Chondrocyte (in vitro differentiated cells): ENCODE results near the gene AP3B2. TPM values are rescaled to one million over a fixed set of nuclear protein-coding genes. Genes with fewer than 3 reads are reported as not detected.

Experiments used
- DNase-seq: peaks from one replicate; pipeline ENCODE4 v3.0.0; 2021; ENCODE audit warnings: mixed read lengths, low spot score
- H3K27ac Mint-ChIP-seq: one replicate; pipeline ENCODE4 v1.8.0; 2021; ENCODE audit warnings: mild to moderate bottlenecking, moderate library complexity, mixed read lengths; ENCODE audit not compliant: unreplicated experiment
- H3K27me3 Mint-ChIP-seq: 2 replicates; pipeline ENCODE4 v1.8.0; 2021; ENCODE audit warnings: low read depth, mixed read lengths
- H3K36me3 Mint-ChIP-seq: 2 replicates; pipeline ENCODE4 v1.8.0; 2021; ENCODE audit warnings: low read depth, mixed read lengths
- H3K4me1 Mint-ChIP-seq: 2 replicates; pipeline ENCODE4 v1.8.0; 2021; ENCODE audit warnings: low read depth, mild to moderate bottlenecking, mixed read lengths
- H3K4me3 Mint-ChIP-seq: one replicate; pipeline ENCODE4 v1.8.0; 2021; ENCODE audit warnings: mild to moderate bottlenecking, moderate library complexity, mixed read lengths; ENCODE audit not compliant: unreplicated experiment
- H3K9me3 Mint-ChIP-seq: 2 replicates; pipeline ENCODE4 v1.8.0; 2021; ENCODE audit warnings: low read depth, mixed read lengths
- total RNA-seq: library from RNA; stranded (reverse); gene quantifications from 3 replicates; pipeline ENCODE4 v1.2.1, GENCODE V29; 2021
- TF ChIP-seq, protein P1 (sequence below): fragments of 200-600 bp; sonication (generic); IDR thresholded peaks from 2 replicates; pipeline ENCODE4 v1.5.0; 2021; ENCODE audit warnings: antibody characterized with exemption, mild to moderate bottlenecking, moderate library complexity

The AP3B2 gene
- total RNA-seq, 1 donor from 2014 or later, result 0.80 TPM

DNA sequence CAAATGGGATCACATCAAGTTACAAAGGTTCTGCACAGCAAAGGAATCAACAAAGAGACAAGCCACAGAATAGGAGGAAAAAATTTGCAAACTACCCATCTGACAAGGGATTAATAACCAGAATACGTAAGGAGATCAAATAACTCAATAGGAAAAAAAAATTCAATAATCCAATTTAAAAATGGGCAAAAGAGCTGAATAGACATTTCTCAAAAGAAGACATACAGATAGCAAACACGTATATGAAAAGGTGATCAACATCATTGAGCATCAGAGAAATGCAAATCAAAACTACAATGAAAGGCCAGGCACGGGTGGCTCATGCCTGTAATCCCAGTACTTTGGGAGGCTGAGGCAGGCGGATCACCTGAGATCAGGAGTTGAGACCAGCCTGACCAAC is 39.0 kb downstream of the AP3B2 start:
- Mint-ChIP-seq H3K27ac (no peak overlapping the region), H3K4me1 (no peaks in the 10 kb centered on the region), H3K36me3 (no peaks in the 10 kb centered on the region), H3K9me3 (no peaks in the 10 kb centered on the region), H3K4me3 (no peak overlapping the region), H3K27me3 (peaks cover 18% of the 10 kb centered on the region)
- TF ChIP-seq, protein P1, sequence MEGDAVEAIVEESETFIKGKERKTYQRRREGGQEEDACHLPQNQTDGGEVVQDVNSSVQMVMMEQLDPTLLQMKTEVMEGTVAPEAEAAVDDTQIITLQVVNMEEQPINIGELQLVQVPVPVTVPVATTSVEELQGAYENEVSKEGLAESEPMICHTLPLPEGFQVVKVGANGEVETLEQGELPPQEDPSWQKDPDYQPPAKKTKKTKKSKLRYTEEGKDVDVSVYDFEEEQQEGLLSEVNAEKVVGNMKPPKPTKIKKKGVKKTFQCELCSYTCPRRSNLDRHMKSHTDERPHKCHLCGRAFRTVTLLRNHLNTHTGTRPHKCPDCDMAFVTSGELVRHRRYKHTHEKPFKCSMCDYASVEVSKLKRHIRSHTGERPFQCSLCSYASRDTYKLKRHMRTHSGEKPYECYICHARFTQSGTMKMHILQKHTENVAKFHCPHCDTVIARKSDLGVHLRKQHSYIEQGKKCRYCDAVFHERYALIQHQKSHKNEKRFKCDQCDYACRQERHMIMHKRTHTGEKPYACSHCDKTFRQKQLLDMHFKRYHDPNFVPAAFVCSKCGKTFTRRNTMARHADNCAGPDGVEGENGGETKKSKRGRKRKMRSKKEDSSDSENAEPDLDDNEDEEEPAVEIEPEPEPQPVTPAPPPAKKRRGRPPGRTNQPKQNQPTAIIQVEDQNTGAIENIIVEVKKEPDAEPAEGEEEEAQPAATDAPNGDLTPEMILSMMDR, result no peak
- DNase-seq, result no peak

DNA sequence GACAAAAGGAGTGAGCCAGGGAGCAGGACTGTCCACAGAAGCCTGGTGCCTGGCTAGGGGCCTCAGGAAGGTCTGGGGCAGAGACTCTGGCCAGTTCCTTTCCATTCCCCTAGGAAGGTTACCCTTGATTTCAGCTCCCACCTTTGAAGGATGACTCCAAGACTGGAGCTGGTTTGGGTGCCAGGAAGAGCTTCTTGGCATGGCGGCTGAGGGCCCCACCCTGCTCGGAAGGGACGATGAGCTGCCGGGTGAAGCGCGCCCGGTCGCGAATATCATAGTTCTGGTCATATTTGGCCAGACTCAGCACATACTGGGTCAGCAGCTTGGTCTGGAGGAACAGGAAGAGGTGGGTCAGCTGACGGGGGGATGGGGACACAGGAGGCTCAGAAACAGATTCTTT is 43.1 kb downstream of the AP3B2 start:
- Mint-ChIP-seq H3K4me3 (no peak overlapping the region), H3K27ac (no peak overlapping the region), H3K4me1 (no peaks in the 10 kb centered on the region), H3K27me3 (peaks cover 22% of the 10 kb centered on the region), H3K9me3 (no peaks in the 10 kb centered on the region), H3K36me3 (no peaks in the 10 kb centered on the region)
- TF ChIP-seq, protein P1, result no peak
- no peak for DNase-seq

DNA sequence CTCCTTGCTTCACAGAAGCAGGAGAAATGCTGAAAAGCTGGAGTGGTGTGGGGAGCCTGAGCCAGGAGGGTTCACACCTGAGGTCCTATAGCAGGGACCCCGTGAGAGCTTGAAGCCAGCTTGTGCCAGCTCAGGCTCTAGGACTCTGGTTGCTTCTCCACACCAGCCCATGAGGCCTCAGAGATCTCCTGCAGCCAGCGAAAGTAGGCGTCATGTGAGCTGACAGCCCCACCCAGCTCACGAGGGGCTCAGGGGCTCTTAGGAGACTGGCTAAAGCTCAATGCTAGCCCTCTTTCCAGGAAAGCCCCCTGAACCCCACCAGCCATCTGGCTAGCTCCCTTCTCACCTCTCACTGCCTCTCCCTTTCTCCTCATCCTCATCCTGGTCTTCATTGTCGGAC is 45.7 kb downstream of the AP3B2 start:
- Mint-ChIP-seq H3K27me3 (peaks cover 33% of the 10 kb centered on the region), H3K36me3 (no peaks in the 10 kb centered on the region), H3K9me3 (no peaks in the 10 kb centered on the region), H3K4me1 (no peaks in the 10 kb centered on the region), H3K4me3 (no peak overlapping the region), H3K27ac (no peak overlapping the region)
- TF ChIP-seq, protein P1, result no peak
- no peak for DNase-seq

DNA sequence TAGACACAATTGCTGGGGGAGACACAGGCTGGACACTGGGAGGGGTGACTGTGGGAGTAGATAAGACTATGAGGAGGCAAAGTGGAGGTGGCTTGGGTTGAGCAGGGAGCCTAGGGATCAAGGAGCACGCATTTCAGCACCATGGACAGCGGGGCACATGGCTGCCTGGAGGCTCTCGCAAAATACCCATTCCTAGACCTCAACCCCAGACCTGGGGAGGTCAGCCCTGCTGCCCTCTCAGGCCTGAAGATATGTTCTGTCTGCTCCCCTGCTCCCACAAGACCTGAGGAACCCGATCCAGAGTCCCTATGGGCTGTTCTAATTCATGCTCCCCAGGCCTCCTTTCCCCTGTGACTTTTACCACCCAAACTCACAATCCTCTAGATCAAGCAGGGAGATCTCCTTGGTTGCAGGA is 46.5 kb downstream of the AP3B2 start:
- Mint-ChIP-seq H3K9me3 (no peaks in the 10 kb centered on the region), H3K4me3 (no peak overlapping the region), H3K27me3 (peaks cover 34% of the 10 kb centered on the region), H3K36me3 (no peaks in the 10 kb centered on the region), H3K4me1 (no peaks in the 10 kb centered on the region), H3K27ac (no peak overlapping the region)
- no peak for DNase-seq
- TF ChIP-seq, protein P1, result no peak

DNA sequence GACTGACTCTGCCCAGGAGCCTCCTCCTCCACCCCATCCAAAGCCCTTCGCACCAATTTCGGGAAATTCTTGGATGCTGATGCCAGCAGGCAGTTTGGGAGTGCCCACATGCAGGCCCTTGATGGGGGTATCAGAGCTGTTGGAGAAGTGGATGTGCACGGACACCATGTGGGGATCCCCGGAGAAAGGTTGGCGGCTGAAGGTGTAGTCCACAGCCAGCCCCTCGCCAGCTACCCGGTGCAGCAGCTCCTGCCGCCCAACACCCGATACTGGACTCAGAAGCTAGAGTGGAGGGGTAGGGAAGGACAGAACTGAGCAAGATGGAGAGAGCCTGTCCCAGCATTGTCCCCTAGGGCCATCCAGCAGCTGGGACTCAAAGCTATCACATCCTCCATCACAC is 47.0 kb downstream of the AP3B2 start:
- DNase-seq, result no peak
- H3K4me3 Mint-ChIP-seq, result no peak overlapping the region
- TF ChIP-seq, protein P1, result no peak
- no peak overlapping the region for H3K27ac Mint-ChIP-seq
- H3K9me3 Mint-ChIP-seq, result no peaks in the 10 kb centered on the region
- no peaks in the 10 kb centered on the region for H3K36me3 Mint-ChIP-seq
- H3K27me3 Mint-ChIP-seq, result peaks cover 34% of the 10 kb centered on the region
- no peaks in the 10 kb centered on the region for H3K4me1 Mint-ChIP-seq
